ENCODE data around the gene BMP10. TPM values are rescaled to one million over a fixed set of nuclear protein-coding genes. Genes with fewer than 3 reads are reported as not detected.

The BMP10 gene
- total RNA-seq, 2 experiments from 2014 or later, result not detected

GRCh38 chr2:68846091-68846490 lies 25.1 kb downstream of the BMP10 start:
- intact Hi-C loops (cut with micrococcal nuclease), result no loop called here
- no peak overlapping the region for H3K27ac Mint-ChIP-seq

GRCh38 chr2:68845043-68845442 lies 26.2 kb downstream of the BMP10 start:
- H3K27ac Mint-ChIP-seq, result no peak overlapping the region
- peaks cover 3% of the 10 kb centered on the region for H3K27me3 Mint-ChIP-seq (ENCODE audit: low read depth)
- CTCF ChIA-PET, result interaction anchor here (0.7 to 2.6 kb wide), 3 partner anchors 105 to 333 kb away, joined by 4 to 7 read pairs (median 6); no protein-coding TSS in a partner anchor
- H3K36me3 Mint-ChIP-seq (ENCODE audit: low read depth), result no peaks in the 10 kb centered on the region
- no peaks in the 10 kb centered on the region for H3K9me3 Mint-ChIP-seq
- H3K4me1 Mint-ChIP-seq (ENCODE audit: low read depth), result no peaks in the 10 kb centered on the region
- intact Hi-C loops (cut with micrococcal nuclease), result no loop called here
- DNase-seq, result no peak
- no peak overlapping the region for H3K4me3 Mint-ChIP-seq

More at GRCh38 chr2:68846091-68846490, 25.1 kb downstream of the BMP10 start:
- H3K4me3 Mint-ChIP-seq, result no peak overlapping the region
- CTCF ChIA-PET, result interaction anchor here (1.4 kb wide), 1 partner anchor 96 kb away, joined by 4 read pairs; no protein-coding TSS in a partner anchor
- H3K36me3 Mint-ChIP-seq (ENCODE audit: low read depth), result no peaks in the 10 kb centered on the region
- no peak for DNase-seq
- H3K27me3 Mint-ChIP-seq (ENCODE audit: low read depth), result peaks cover 3% of the 10 kb centered on the region
- no peaks in the 10 kb centered on the region for H3K4me1 Mint-ChIP-seq (ENCODE audit: low read depth)
- H3K9me3 Mint-ChIP-seq, result no peaks in the 10 kb centered on the region

GRCh38 chr2:68839260-68839833 lies 31.9 kb downstream of the BMP10 start:
- H3K36me3 Mint-ChIP-seq (ENCODE audit: low read depth), result no peaks in the 10 kb centered on the region
- CTCF ChIA-PET, result interaction anchor here (0.9 to 6.9 kb wide), 24 partner anchors 9 to 377 kb away, joined by 3 to 82 read pairs (median 4); no protein-coding TSS in a partner anchor
- H3K9me3 Mint-ChIP-seq, result no peaks in the 10 kb centered on the region
- H3K27ac Mint-ChIP-seq, result no peak overlapping the region
- intact Hi-C loops (cut with micrococcal nuclease), result loop anchor here (1.0 kb wide), 1 partner anchor 86 kb away; no protein-coding TSS in a partner anchor
- no peak overlapping the region for H3K4me3 Mint-ChIP-seq
- peak; percentile 62 for DNase-seq
- no peaks in the 10 kb centered on the region for H3K27me3 Mint-ChIP-seq (ENCODE audit: low read depth)
- peaks cover 24% of the 10 kb centered on the region for H3K4me1 Mint-ChIP-seq (ENCODE audit: low read depth)

GRCh38 chr2:68838641-68839040 lies 32.6 kb downstream of the BMP10 start:
- Mint-ChIP-seq H3K4me1 (ENCODE audit: low read depth) (peaks cover 24% of the 10 kb centered on the region), H3K36me3 (ENCODE audit: low read depth) (no peaks in the 10 kb centered on the region), H3K9me3 (no peaks in the 10 kb centered on the region), H3K27ac (no peak overlapping the region), H3K27me3 (ENCODE audit: low read depth) (no peaks in the 10 kb centered on the region), H3K4me3 (no peak overlapping the region)
- DNase-seq, result no peak
- CTCF ChIA-PET, result interaction anchor here (0.7 to 6.9 kb wide), 28 partner anchors 10 to 376 kb away, joined by 3 to 82 read pairs (median 4); no protein-coding TSS in a partner anchor
- intact Hi-C loops (cut with micrococcal nuclease), result loop anchor here (1.0 kb wide), 4 partner anchors 68 to 451 kb away; no protein-coding TSS in a partner anchor

GRCh38 chr2:68837861-68838341 lies 33.3 kb downstream of the BMP10 start:
- peak overlapping the region; percentile 44 for H3K27ac Mint-ChIP-seq
- no peak for DNase-seq
- no peaks in the 10 kb centered on the region for H3K36me3 Mint-ChIP-seq (ENCODE audit: low read depth)
- CTCF ChIA-PET, result interaction anchor here (0.7 to 6.9 kb wide), 22 partner anchors 11 to 372 kb away, joined by 3 to 82 read pairs (median 5); no protein-coding TSS in a partner anchor
- intact Hi-C loops (cut with micrococcal nuclease), result loop anchor here (1.0 kb wide), 6 partner anchors 68 to 451 kb away; no protein-coding TSS in a partner anchor
- H3K9me3 Mint-ChIP-seq, result no peaks in the 10 kb centered on the region
- peaks cover 28% of the 10 kb centered on the region for H3K4me1 Mint-ChIP-seq (ENCODE audit: low read depth)
- no peaks in the 10 kb centered on the region for H3K27me3 Mint-ChIP-seq (ENCODE audit: low read depth)
- H3K4me3 Mint-ChIP-seq, result no peak overlapping the region

GRCh38 chr2:68837164-68837860 lies 33.9 kb downstream of the BMP10 start:
- no peak overlapping the region for H3K4me3 Mint-ChIP-seq
- CTCF ChIA-PET, result interaction anchor here (0.7 to 6.9 kb wide), 21 partner anchors 9 to 374 kb away, joined by 3 to 82 read pairs (median 4); no protein-coding TSS in a partner anchor
- H3K4me1 Mint-ChIP-seq (ENCODE audit: low read depth), result peaks cover 34% of the 10 kb centered on the region

GRCh38 chr2:68835621-68836020 lies 35.6 kb downstream of the BMP10 start:
- Mint-ChIP-seq H3K27ac (no peak overlapping the region), H3K4me3 (no peak overlapping the region), H3K4me1 (ENCODE audit: low read depth) (peaks cover 50% of the 10 kb centered on the region), H3K36me3 (ENCODE audit: low read depth) (no peaks in the 10 kb centered on the region), H3K27me3 (ENCODE audit: low read depth) (no peaks in the 10 kb centered on the region), H3K9me3 (no peaks in the 10 kb centered on the region)
- intact Hi-C loops (cut with micrococcal nuclease), result no loop called here
- no peak for DNase-seq
- CTCF ChIA-PET, result interaction anchor here (0.7 to 6.9 kb wide), 13 partner anchors 17 to 372 kb away, joined by 3 to 82 read pairs (median 6); no protein-coding TSS in a partner anchor

More at GRCh38 chr2:68837164-68837860, 33.9 kb downstream of the BMP10 start:
- intact Hi-C loops (cut with micrococcal nuclease), result loop anchor here (1.0 kb wide), 3 partner anchors 86 to 128 kb away; no protein-coding TSS in a partner anchor
- Mint-ChIP-seq H3K36me3 (ENCODE audit: low read depth) (no peaks in the 10 kb centered on the region), H3K9me3 (no peaks in the 10 kb centered on the region), H3K27ac (peak overlapping the region; percentile 61), H3K27me3 (ENCODE audit: low read depth) (no peaks in the 10 kb centered on the region)
- peak; percentile 85 for DNase-seq

GRCh38 chr2:68834737-68835376 lies 36.3 kb downstream of the BMP10 start:
- CTCF ChIA-PET, result interaction anchor here (1.4 to 6.9 kb wide), 8 partner anchors 16 to 371 kb away, joined by 3 to 82 read pairs (median 6); no protein-coding TSS in a partner anchor
- no peaks in the 10 kb centered on the region for H3K27me3 Mint-ChIP-seq (ENCODE audit: low read depth)
- no peaks in the 10 kb centered on the region for H3K36me3 Mint-ChIP-seq (ENCODE audit: low read depth)
- no peaks in the 10 kb centered on the region for H3K9me3 Mint-ChIP-seq
- intact Hi-C loops (cut with micrococcal nuclease), result loop anchor here (5.0 kb wide), 1 partner anchor 183 kb away; no protein-coding TSS in a partner anchor
- no peak overlapping the region for H3K4me3 Mint-ChIP-seq
- DNase-seq, result no peak
- no peak overlapping the region for H3K27ac Mint-ChIP-seq
- peaks cover 58% of the 10 kb centered on the region for H3K4me1 Mint-ChIP-seq (ENCODE audit: low read depth)

- intact Hi-C loops (cut with micrococcal nuclease), result loop anchor here (2.0 to 5.0 kb wide), 2 partner anchors 66 to 181 kb away; no protein-coding TSS in a partner anchor
These were observed 38.0 kb downstream of the BMP10 start for GRCh38 chr2:68833162-68833561.

GRCh38 chr2:68832233-68832869 lies 38.8 kb downstream of the BMP10 start:
- Mint-ChIP-seq H3K4me3 (peak overlapping the region; percentile 51), H3K9me3 (no peaks in the 10 kb centered on the region), H3K4me1 (ENCODE audit: low read depth) (peaks cover 68% of the 10 kb centered on the region), H3K27me3 (ENCODE audit: low read depth) (no peaks in the 10 kb centered on the region), H3K36me3 (ENCODE audit: low read depth) (peaks cover 3% of the 10 kb centered on the region), H3K27ac (peak overlapping the region; percentile 90)
- CTCF ChIA-PET, result interaction anchor here (1.1 to 1.4 kb wide), 4 partner anchors 65 to 95 kb away, joined by 3 to 4 read pairs (median 4); no protein-coding TSS in a partner anchor
- DNase-seq, result peak; percentile 62
- intact Hi-C loops (cut with micrococcal nuclease), result loop anchor here (1.0 to 5.0 kb wide), 5 partner anchors 66 to 365 kb away; partner anchors contain the start of genes APLF and FBXO48

More at GRCh38 chr2:68833162-68833561, 38.0 kb downstream of the BMP10 start:
- Mint-ChIP-seq H3K27ac (peak overlapping the region; percentile 21), H3K36me3 (ENCODE audit: low read depth) (peaks cover under 1% of the 10 kb centered on the region), H3K4me1 (ENCODE audit: low read depth) (peaks cover 69% of the 10 kb centered on the region), H3K9me3 (no peaks in the 10 kb centered on the region), H3K4me3 (no peak overlapping the region), H3K27me3 (ENCODE audit: low read depth) (no peaks in the 10 kb centered on the region)
- CTCF ChIA-PET, result interaction anchor here (1.1 to 1.4 kb wide), 4 partner anchors 66 to 95 kb away, joined by 3 to 4 read pairs (median 4); no protein-coding TSS in a partner anchor
- DNase-seq, result no peak

GRCh38 chr2:68831686-68832232 lies 39.4 kb downstream of the BMP10 start:
- CTCF ChIA-PET, result interaction anchor here (1.4 kb wide), 2 partner anchors 64 to 76 kb away, joined by 3 to 4 read pairs; no protein-coding TSS in a partner anchor
- Mint-ChIP-seq H3K36me3 (ENCODE audit: low read depth) (peaks cover 3% of the 10 kb centered on the region), H3K27me3 (ENCODE audit: low read depth) (no peaks in the 10 kb centered on the region), H3K4me1 (ENCODE audit: low read depth) (peaks cover 63% of the 10 kb centered on the region), H3K9me3 (no peaks in the 10 kb centered on the region), H3K4me3 (peak overlapping the region; percentile 51), H3K27ac (peak overlapping the region; percentile 90)
- intact Hi-C loops (cut with micrococcal nuclease), result loop anchor here (1.0 to 5.0 kb wide), 5 partner anchors 65 to 364 kb away; partner anchors contain the start of genes APLF and FBXO48
- DNase-seq, result no peak

Data from activated naive CD4-positive, alpha-beta T cell treated with anti-CD3 and anti-CD28 coated beads for 36 hours (primary cell).